Measurements from ENCODE around the gene DNAJB14.

The DNAJB14 gene

DNA sequence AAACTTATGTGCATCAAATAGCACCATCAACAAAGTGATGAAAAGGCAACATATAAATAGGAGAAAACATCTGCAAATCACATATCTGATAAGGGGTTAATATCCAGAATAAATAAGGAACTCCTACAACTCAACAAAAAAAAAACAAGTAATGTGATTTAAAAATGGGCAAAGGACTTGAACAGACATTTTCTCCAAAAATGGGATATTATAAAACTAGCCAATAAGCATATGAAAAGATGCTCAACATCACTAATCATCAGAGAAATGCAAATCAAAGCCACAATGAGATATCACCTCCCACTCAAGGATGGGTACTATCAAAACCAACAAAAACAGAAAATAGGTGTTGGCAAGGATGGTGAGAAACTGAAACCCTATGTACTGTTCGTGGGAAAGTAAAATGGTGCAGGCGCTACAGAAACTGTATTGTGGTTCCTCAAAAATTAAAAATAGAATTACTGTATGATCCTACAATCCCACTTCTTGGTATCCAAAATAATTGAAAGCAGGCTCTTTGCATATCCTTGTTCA lies 2.4 kb downstream of the DNAJB14 start:
- no peak for DNase-seq

DNA sequence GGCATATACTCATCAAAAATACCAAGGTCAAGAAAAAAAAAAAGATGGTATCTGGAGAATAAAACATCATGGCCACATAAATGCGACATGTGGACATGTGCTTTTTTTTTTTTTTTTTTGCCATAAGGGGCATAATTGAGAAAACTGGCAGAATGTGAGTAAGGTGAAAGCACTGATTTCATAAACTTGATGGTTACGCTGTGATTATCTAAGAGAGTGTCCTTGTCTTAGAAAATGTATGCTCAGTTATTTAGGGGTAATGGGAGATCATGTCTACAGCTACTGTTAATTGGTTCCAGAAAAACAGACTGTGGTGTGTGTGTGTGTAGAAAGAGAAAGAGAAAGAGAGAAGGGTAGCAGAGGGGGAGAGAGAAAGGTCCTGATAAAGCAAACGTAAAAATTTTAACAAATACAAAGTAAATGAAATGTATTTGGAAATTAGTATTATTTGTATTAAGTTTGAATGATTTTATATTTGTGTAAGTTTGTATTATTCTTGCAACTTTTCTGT lies 8.1 kb downstream of the DNAJB14 start:
- DNase-seq = no peak

DNA sequence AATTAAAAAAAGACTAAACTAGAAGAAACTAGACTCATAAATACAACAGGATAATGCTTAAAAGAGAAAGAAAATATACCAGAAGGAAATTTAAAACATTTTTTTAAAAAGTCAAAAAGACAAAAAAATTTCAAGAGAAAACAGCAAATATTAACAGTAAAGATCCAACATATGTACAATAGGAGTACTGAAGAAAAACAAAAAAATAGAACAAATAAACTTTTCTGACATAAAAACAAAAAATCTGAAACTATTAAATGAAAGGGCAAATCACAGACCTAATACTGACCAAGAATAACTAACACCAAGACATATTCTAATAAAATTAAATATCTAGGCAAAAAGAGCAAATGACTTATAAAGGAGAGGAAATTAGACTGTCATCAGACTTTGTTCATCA lies 11.5 kb downstream of the DNAJB14 start:
- DNase-seq = no peak

DNA sequence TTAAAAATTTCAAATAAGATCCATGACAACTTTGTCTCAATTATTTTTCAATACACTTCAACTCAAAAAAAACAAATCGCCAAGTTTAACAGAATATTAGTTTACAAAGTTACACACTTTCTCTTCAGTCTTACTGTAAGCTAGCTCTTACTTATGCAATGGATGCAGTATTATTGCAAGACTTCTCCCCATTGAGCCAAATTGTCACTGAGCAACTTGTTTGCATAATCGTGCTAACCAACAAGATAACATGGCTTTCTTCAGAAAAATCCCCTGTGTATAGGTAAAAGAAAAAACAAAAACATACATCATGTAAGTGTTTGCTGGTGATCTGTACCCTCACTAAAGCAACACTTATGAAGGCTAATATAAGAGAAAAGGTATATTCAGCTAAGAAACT lies 18.9 kb downstream of the DNAJB14 start:
- DNase-seq = no peak

DNA sequence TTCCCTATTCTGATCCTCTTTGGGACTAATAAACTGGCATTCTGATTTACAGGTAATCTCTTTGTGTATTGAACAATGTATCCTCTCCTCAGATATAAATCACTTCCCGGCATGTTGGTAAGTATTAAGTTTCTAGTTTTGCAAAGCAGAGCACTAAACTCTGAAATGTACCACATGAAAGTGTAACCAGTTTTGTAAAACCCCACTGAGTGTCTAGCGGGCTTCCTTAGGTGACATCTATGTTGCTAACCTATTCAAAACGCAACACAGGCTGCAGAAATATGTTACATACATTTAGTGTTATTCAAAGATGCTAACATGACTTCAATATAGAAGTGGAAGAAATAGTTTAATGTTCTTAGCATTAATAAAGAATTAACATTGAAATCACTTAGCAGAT lies 25.2 kb downstream of the DNAJB14 start:
- DNase-seq = no peak

DNA sequence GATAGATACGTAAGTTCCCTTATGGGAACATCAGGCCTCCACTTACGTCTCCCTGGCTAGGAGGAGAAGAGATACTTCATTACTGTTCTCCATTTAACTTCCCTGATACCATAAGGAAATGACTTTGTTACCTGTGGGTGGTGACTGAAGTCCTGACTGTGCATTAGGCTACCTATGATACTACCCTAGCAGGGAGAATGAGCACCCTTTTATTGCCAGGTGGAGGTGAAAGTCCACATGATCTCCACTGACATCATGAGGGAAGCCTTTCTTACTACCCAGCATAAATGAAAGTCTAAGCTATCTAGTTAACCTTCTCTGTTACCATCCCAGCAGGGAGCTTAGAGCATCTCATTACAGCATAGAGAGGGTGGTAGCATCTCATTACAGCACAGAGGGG lies 27.8 kb downstream of the DNAJB14 start:
- DNase-seq = no peak

DNA sequence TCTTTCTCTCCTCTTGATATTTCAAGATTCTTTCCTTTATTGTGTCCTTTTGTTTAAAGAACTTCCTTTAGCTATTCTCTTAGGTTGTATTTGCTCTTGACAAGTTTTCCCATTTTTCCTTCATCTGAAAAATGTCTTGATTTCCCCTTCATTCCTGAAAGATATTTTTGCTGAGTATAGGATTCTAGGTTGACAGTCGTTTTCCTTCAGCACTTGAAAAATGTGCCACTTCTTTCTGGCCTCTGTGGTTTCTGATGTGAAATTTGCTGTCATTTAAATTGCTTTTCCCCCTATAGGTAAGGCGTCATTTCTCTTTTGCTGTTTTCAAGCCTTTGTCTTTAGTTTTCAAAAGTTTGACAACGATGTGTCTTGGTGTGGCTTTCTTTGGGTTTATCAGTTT lies 28.8 kb downstream of the DNAJB14 start:
- DNase-seq = no peak

DNA sequence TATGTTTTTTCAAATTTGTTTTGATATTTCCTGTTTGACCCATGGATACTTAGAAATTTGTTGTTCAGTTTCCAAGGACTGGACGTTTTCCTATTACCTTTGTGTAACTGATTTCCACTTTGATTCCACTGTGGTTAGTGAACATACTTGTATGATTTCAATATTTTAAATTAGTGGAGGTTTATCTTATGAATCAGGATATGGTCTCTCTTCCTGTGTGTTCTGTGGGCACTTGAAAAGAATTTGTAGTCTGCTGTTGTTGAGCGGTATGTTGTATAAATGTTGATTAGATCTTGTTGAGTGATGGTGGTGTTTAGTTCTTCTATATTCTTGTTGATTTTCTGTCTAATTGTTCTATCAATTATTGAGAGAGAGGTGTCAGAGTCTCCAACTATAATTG lies 31.0 kb downstream of the DNAJB14 start:
- DNase-seq = no peak

DNA sequence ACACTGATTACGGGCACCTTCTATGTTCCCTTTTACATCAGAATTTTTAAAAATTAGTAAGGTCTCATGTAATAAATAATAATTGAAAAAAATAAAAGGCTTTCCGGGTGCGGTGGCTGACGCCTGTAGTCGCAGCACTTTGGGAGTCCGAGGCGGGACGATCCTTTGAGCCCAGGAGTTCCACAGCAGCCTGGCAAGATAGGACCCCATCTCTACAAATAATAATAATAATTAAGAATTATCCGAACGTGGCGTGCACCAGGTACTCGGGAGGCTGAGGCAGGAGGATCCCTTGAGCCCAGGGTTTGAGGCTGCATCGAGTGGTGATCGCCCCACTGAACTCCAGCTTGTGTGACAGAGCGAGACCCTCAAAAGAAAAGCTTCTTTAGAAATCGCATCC lies 51.4 kb downstream of the DNAJB14 start:
- no peak for DNase-seq

DNA sequence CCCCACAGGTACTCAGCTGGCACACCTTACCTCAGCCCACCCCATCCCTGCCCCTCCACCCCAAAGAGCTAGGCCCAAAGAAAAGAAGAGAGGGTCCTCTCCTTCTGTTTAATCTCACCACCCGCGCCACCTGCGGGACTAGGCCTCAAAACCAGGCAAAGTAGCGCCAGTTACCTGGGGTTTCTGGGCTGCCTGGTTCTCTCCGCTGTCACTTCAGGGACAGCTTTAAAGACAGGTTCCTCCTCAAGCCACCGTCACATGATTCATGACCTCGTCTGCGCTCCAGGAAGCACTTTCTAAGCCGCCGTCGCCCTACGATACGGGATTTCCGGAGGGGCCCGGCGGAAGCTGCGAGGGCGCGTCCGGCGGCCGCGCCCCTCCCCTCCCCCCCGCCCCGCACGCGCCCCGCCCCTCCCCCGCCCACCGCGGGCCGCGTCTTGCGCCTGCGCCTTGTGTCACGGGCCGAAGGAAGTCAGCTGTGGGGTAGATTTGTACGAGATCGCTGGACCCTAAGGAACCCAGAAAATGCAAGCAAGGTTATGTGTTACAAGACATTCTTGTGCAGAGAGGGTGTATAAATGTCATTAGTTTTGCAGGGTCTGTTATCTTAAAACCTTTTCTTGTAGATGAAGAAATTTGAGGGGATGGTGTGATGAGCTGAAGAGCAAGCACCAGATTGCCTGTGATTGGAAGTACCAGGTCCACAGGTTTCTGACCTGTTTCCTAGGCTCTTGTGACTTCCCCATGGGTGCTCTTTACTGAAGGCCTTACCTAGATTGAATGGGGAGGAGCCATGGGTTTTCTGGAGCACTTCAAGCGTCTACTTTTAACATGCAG lies 52.0 kb downstream of the DNAJB14 start, which contains the start of gene LAMTOR3:
LAMTOR3 (minus strand) TSS at position 267 of the 837 bp plus-strand sequence. CDS start 464 bp downstream, outside the sequence.
- peak; percentile 90 for DNase-seq

DNA sequence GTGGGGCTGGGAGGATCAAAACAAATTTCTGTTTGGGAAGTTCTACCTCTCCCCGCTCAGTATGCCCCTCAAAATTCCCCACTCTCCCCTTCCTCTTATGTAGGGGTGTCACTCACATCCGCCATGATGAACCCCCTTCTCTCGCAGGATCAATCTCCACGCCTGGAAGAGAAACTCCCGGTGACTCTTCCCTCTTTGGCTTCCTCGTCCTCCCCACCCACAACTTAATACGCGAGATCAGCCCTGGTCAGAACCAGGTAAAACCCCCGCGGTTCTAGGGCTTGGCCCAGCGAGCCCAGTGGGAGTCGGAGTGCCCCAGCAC lies 52.6 kb downstream of the DNAJB14 start:
- DNase-seq = no peak

DNA sequence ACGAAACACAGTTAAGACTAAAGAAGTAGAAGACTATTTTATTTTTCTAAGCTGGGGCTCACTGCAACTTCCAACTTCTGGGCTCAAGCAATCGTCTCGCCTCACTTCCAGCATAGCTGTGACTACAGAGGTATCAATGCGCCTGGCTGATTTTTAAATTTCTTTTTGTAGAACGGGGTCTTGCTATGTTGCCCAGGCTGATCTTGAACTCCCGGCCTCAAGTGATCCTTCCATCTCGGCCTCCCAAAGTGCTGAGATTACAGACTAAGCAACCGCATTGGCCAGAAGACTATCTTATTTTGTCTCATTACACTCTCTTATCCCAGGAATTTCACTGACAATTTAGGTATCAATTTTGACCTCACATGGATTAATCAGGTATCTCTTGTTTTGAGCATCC lies 53.4 kb downstream of the DNAJB14 start:
- no peak for DNase-seq

DNA sequence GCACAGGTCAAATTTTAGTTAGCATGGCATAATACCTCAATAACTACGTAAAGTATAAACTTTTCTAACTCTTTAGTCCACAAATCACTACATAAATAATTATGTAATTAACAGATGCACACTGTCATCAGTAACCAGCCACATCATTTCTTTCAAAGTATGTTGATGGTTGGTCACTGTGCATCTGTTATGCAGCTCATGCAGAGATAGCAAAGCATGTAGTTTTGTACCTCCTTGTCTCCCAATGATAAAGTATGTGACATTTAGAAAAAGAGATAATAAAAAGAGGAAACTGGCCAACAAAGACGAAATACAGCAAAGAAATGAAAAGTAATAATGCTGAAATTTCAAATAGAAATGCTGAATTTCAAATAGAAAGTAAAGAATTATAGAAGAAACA lies 55.1 kb downstream of the DNAJB14 start:
- DNase-seq = no peak

DNA sequence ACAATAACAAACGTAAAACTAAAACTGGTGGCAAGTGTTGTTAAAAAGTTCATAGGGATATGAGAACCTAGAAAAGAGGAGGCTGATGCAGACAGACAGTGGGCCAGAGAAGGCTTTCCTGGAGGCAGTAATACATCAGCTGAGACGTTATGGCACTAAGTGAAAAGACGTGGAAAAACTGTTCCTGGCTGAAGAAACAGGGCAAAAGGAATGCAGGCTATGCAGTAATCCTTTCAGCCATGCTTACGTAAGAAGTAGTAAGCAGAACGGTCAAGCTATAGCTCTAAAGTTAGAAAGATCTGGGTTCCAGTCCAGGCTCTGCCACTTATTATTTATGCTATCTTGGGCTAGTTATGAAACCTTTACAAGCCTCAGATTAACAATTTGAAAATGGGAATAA lies 58.6 kb downstream of the DNAJB14 start:
- DNase-seq = no peak

DNA sequence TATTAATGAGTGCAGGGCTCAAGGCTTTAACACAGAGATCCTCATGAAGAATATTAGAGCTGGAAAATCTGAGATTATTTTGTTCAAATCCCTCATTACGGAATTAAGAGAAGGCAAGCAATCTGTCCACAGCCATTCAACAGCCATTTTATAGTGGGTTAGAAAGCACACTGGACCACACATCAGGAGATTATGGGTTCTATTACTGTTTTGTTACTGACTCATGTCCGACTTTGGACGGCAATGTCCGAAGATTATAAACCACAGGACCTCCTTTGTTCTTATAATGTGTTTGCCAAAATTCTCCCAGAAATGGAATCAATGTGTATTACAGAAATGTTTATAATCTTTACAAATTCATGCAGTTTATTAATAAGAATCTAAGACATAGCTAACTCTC lies 60.3 kb downstream of the DNAJB14 start:
- no peak for DNase-seq

DNA sequence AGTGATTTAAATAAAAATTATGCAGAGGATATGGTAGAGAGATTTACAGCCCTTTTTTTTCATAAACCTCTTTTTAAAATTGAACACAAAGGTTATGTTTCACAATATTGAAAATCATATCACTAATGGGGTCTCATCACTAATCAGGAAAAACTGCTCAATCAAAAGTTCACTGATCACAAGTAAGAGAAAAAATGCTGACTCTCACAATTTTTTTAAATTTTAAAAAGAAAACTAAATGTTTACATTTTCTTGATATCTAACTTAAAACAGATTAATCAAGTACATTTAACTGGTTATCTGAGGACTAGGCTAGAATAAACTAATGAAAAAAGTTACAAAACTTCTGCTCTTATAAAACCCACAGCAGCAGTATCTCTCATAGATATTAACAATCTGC lies 60.7 kb downstream of the DNAJB14 start:
- DNase-seq = no peak

DNA sequence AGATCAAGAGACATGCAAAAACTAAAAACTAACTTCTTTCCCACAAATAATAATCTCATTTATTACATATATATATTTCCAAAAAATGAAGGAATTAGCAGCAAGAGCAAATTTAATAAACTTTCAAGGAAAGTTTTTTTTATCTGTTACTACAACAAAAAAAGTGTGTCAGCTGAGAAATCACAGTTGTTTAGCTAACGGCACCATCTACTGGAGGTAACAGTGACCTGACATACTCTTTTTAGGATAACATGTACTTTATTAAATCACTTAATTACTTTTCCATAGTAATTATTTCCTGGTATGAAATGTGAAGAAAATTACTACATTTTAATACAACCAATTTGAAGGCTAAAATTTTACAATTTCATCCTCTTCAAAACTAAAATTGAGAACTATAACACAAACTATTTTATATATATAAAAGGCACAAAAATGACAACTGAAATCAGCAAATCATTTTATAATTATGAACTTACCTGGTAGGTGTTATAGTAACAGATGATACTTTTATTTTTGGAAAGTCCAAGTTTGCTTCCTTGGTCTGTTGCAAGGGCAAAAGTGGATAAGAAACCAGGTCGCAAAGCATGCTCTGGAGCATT lies 61.3 kb downstream of the DNAJB14 start:
- DNase-seq = no peak

DNA sequence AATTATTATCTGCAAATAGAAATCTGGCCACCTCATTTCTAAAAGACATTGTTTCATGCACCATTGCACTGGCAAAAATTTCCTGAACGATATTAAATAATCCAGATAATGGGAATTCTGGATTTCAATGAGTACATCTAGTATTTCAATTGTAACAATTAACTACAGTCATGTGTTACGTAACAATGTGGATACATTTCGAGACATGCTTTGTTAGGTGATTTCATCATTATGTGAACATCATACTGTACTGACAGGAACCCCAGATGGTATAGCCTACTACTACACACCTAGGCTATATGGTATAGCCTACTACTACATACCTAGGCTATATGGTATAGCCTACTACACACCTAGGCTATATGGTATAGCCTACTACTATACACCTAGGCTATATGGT lies 67.0 kb downstream of the DNAJB14 start:
- DNase-seq = no peak

DNA sequence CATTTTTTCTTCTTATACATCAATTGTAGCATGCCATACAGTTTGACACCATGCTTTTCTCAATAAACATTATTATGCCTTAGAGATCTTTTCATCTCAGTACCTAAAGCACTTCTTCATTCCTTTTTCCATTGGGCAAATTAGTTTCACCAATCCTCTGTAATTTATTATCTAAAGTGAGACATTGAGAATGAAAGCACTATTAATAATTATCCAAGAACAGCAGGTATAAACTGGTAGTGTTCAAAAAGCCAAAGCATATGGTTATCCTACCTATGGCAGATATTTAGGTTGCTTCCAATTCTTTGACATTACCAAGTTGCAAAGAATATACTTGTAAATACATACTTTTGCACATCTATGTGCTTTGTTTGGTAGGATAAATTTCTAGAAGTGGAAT lies 67.8 kb downstream of the DNAJB14 start:
- DNase-seq = no peak

DNA sequence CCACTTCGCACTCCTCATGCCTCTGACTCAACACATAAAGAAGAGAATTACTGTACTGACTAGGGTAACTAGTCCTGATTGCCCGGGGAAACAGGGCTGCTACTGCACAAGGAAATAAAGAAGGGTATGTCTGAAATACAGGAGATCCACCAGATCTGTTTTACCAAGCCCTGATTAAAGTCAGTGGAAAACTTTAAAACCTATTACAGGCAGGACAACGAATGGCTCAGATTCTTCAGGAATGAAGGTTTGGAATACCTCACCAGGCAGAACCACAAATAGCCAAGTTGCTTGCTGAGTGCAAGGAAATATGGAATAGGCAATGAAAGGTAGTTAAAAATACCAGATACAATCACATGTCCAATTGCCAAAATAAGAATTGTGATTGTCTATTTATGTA lies 69.5 kb downstream of the DNAJB14 start:
- no peak for DNase-seq

DNA sequence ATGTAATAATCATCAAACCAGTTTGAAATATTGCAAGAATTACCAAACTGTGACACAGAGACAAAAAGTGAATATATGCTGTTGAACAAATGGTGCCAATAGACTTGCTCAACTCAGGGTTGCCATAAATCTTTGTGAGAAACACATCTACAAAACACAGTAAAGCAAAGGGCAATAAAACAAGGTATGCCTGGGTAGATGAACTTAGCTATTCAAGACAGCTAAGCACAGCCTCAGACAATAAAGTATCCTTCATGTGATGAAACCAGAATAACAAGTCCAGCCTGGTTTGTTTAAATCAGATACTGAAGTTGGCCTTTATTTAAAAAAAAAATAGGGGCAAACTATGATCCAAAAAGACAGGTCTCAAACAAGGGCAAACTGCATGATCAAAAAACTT lies 71.3 kb downstream of the DNAJB14 start:
- DNase-seq = no peak

DNA sequence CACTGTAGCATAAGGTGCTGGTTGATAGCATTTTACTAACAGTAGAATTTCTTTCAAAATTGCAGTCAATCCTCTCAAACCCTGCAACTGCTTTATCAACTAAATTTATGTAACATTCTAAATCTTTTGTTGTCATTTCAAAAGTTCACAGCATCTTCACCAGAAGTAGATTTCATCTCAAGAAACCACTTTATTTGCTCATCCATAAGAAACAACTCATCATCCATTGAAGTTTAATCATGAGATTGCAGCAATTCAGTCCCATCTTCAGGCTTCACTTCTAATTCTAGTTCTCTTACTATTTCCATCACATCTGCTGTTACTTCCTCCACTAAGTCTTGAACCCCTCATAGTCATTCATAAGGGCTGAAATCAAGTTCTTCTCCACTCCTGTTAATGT lies 73.8 kb downstream of the DNAJB14 start:
- DNase-seq = no peak

DNA sequence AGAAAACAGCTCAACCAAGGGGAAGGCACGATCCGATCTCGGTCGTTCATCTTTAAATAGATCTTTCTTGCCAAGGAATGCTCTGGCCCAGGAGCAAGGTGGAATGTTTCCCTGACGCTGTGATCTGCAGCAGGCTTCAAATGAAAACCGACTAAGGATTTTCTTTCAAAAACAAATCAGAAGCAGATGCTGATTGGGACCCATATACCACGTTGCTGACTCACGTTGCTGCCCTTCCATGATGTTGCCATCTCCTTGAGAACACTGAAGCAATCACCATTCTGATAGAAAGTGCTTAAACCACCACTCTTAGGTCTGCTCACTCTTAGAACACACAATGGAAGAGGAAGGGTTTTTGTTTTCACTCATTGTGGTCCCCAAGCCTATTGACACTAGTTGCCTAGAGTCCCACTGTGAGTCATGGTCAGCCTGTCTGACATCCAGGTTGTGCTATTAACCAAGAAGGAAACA lies 78.3 kb downstream of the DNAJB14 start:
- no peak for DNase-seq

DNA sequence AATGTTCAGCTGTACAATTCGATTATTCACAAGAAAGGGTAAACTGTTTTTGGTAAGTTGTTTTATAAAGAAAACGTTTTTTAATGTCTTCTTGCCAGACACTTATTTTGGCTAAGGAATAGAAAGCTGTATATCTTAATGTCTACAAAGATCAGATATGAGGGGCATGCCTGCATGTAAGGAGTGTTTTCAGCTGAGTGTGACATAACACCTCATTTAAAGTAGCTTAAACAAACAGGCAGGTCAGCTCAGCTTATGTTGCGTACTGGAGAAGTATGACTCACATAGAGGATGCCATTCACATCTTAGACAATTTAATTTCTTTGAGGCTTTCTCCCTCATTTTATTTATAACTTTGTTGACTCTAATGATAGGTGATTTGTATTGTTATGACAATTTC lies 82.6 kb downstream of the DNAJB14 start:
- DNase-seq = no peak

Data from activated CD8-positive, alpha-beta memory T cell treated with anti-CD3 and anti-CD28 coated beads, Interleukin-2, amount 50 U/mL, for 48 hours (primary cell).